Measurements from ENCODE around the gene SRP19.

Gene SRP19
- total RNA-seq: 7.6 to 11.6 (median 9.3) reads per million in 3 donors

- peaks cover 22% of the 10 kb centered on the region for H3K36me3 ChIP-seq (ENCODE audit: control insufficient read depth, insufficient read depth, low read length)
- DNase-seq: peak; percentile 82 to 88 (median 85)
- peak within 1 kb of the TSS; percentile 87 for H3K4me3 ChIP-seq (ENCODE audit: insufficient read depth, low read depth, low read length, poor library complexity, severe bottlenecking)
- H3K4me1 ChIP-seq (ENCODE audit: control insufficient read depth, insufficient read depth, low read length, poor library complexity, severe bottlenecking): peaks cover 7% of the 10 kb centered on the region
- peak within 1 kb of the TSS; percentile 86 for H3K27ac ChIP-seq (ENCODE audit: insufficient read depth, low read length, poor library complexity, severe bottlenecking)
- no peaks in the 10 kb centered on the region for H3K9me3 ChIP-seq (ENCODE audit: control insufficient read depth, low read length)
- H3K27me3 ChIP-seq (replicated peaks; ENCODE audit: control insufficient read depth, insufficient read depth, low read length, poor library complexity, severe bottlenecking): no peaks in the 10 kb centered on the region
These were observed at the start of gene SRP19 for GRCh38 chr5:112860929-112861637. Gene SRP19, plus strand, starts transcription at chr5:112861287. Its CDS starts 90 bp downstream, at chr5:112861377.

GRCh38 chr5:112812549-112812948 lies 48.5 kb upstream of the SRP19 start:
- H3K4me1 ChIP-seq (ENCODE audit: control insufficient read depth, insufficient read depth, low read length, poor library complexity, severe bottlenecking): no peaks in the 10 kb centered on the region
- peaks cover 9% of the 10 kb centered on the region for H3K36me3 ChIP-seq (ENCODE audit: control insufficient read depth, insufficient read depth, low read length)
- no peaks in the 10 kb centered on the region for H3K27me3 ChIP-seq (replicated peaks; ENCODE audit: control insufficient read depth, insufficient read depth, low read length, poor library complexity, severe bottlenecking)
- no peak for DNase-seq
- H3K9me3 ChIP-seq (ENCODE audit: control insufficient read depth, low read length): no peaks in the 10 kb centered on the region
- no peak overlapping the region for H3K27ac ChIP-seq (ENCODE audit: insufficient read depth, low read length, poor library complexity, severe bottlenecking)
- no peak overlapping the region for H3K4me3 ChIP-seq (ENCODE audit: insufficient read depth, low read depth, low read length, poor library complexity, severe bottlenecking)

DNA sequence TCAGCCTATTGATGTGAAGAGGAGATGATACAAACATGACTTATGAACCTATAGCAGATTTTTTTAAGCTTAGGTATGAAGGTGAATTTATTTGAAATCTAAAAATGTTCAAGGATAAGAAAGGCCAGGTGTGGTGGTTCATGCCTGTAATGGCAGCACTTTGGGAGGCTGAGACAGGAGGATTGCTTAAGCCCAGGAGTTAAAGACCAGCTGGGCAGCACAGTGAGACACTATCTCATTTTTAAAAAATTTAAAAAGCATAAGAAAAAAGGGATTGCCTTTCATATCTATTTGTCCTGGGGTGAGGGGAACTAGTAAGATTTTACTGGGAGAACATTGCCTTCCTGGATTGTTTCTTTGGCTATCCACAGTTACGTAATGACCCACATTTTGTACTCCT lies 40.8 kb upstream of the SRP19 start:
- Histone ChIP-seq H3K27ac (ENCODE audit: insufficient read depth, low read length, poor library complexity, severe bottlenecking) (no peak overlapping the region), H3K27me3 (replicated peaks; ENCODE audit: control insufficient read depth, insufficient read depth, low read length, poor library complexity, severe bottlenecking) (no peaks in the 10 kb centered on the region), H3K4me3 (ENCODE audit: insufficient read depth, low read depth, low read length, poor library complexity, severe bottlenecking) (no peak overlapping the region), H3K4me1 (ENCODE audit: control insufficient read depth, insufficient read depth, low read length, poor library complexity, severe bottlenecking) (no peaks in the 10 kb centered on the region), H3K9me3 (ENCODE audit: control insufficient read depth, low read length) (no peaks in the 10 kb centered on the region), H3K36me3 (ENCODE audit: control insufficient read depth, insufficient read depth, low read length) (peaks cover 22% of the 10 kb centered on the region)
- DNase-seq: no peak

GRCh38 chr5:112822456-112822855 lies 38.6 kb upstream of the SRP19 start:
- H3K27me3 ChIP-seq (replicated peaks; ENCODE audit: control insufficient read depth, insufficient read depth, low read length, poor library complexity, severe bottlenecking): no peaks in the 10 kb centered on the region
- no peaks in the 10 kb centered on the region for H3K9me3 ChIP-seq (ENCODE audit: control insufficient read depth, low read length)
- peaks cover 17% of the 10 kb centered on the region for H3K36me3 ChIP-seq (ENCODE audit: control insufficient read depth, insufficient read depth, low read length)
- no peak for DNase-seq
- H3K4me1 ChIP-seq (ENCODE audit: control insufficient read depth, insufficient read depth, low read length, poor library complexity, severe bottlenecking): no peaks in the 10 kb centered on the region
- no peak overlapping the region for H3K27ac ChIP-seq (ENCODE audit: insufficient read depth, low read length, poor library complexity, severe bottlenecking)
- H3K4me3 ChIP-seq (ENCODE audit: insufficient read depth, low read depth, low read length, poor library complexity, severe bottlenecking): no peak overlapping the region

DNA sequence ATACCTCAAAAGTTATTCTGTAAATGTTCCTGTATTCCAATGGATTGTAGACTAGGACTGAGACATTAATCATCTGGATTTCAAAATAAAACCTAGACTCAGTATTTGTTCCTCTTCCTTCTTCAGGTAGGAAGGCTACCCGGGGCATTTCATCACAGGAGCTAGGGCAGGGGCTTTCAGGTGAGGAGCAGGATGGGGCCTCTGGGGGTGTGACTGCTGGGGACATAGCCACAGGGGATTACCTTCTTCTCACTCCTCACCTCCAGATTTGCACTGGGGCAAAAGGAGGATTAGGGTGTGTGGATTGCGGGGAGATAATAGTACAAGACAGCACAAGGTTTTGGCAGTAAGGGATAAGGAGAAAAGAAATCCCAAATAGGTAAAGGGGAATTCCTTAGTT lies 37.9 kb upstream of the SRP19 start:
- Histone ChIP-seq H3K36me3 (ENCODE audit: control insufficient read depth, insufficient read depth, low read length) (peaks cover 20% of the 10 kb centered on the region), H3K4me1 (ENCODE audit: control insufficient read depth, insufficient read depth, low read length, poor library complexity, severe bottlenecking) (no peaks in the 10 kb centered on the region), H3K9me3 (ENCODE audit: control insufficient read depth, low read length) (no peaks in the 10 kb centered on the region), H3K4me3 (ENCODE audit: insufficient read depth, low read depth, low read length, poor library complexity, severe bottlenecking) (no peak overlapping the region), H3K27me3 (replicated peaks; ENCODE audit: control insufficient read depth, insufficient read depth, low read length, poor library complexity, severe bottlenecking) (no peaks in the 10 kb centered on the region), H3K27ac (ENCODE audit: insufficient read depth, low read length, poor library complexity, severe bottlenecking) (no peak overlapping the region)
- DNase-seq: no peak

- Histone ChIP-seq H3K36me3 (ENCODE audit: control insufficient read depth, insufficient read depth, low read length) (peaks cover 24% of the 10 kb centered on the region), H3K27me3 (replicated peaks; ENCODE audit: control insufficient read depth, insufficient read depth, low read length, poor library complexity, severe bottlenecking) (no peaks in the 10 kb centered on the region), H3K4me3 (ENCODE audit: insufficient read depth, low read depth, low read length, poor library complexity, severe bottlenecking) (no peak overlapping the region), H3K4me1 (ENCODE audit: control insufficient read depth, insufficient read depth, low read length, poor library complexity, severe bottlenecking) (no peaks in the 10 kb centered on the region), H3K27ac (ENCODE audit: insufficient read depth, low read length, poor library complexity, severe bottlenecking) (no peak overlapping the region), H3K9me3 (ENCODE audit: control insufficient read depth, low read length) (no peaks in the 10 kb centered on the region)
- no peak for DNase-seq
These were observed 37.4 kb upstream of the SRP19 start for GRCh38 chr5:112823656-112824055.

GRCh38 chr5:112824197-112824596 lies 36.9 kb upstream of the SRP19 start:
- no peaks in the 10 kb centered on the region for H3K4me1 ChIP-seq (ENCODE audit: control insufficient read depth, insufficient read depth, low read length, poor library complexity, severe bottlenecking)
- H3K36me3 ChIP-seq (ENCODE audit: control insufficient read depth, insufficient read depth, low read length): peaks cover 24% of the 10 kb centered on the region
- no peak for DNase-seq
- no peak overlapping the region for H3K27ac ChIP-seq (ENCODE audit: insufficient read depth, low read length, poor library complexity, severe bottlenecking)
- no peaks in the 10 kb centered on the region for H3K9me3 ChIP-seq (ENCODE audit: control insufficient read depth, low read length)
- H3K4me3 ChIP-seq (ENCODE audit: insufficient read depth, low read depth, low read length, poor library complexity, severe bottlenecking): no peak overlapping the region
- H3K27me3 ChIP-seq (replicated peaks; ENCODE audit: control insufficient read depth, insufficient read depth, low read length, poor library complexity, severe bottlenecking): no peaks in the 10 kb centered on the region

GRCh38 chr5:112830378-112830777 lies 30.7 kb upstream of the SRP19 start:
- H3K27ac ChIP-seq (ENCODE audit: insufficient read depth, low read length, poor library complexity, severe bottlenecking): no peak overlapping the region
- no peak for DNase-seq

GRCh38 chr5:112833971-112834370 lies 27.1 kb upstream of the SRP19 start:
- H3K4me3 ChIP-seq (ENCODE audit: insufficient read depth, low read depth, low read length, poor library complexity, severe bottlenecking): no peak overlapping the region
- no peak overlapping the region for H3K27ac ChIP-seq (ENCODE audit: insufficient read depth, low read length, poor library complexity, severe bottlenecking)
- peaks cover 27% of the 10 kb centered on the region for H3K36me3 ChIP-seq (ENCODE audit: control insufficient read depth, insufficient read depth, low read length)
- no peaks in the 10 kb centered on the region for H3K27me3 ChIP-seq (replicated peaks; ENCODE audit: control insufficient read depth, insufficient read depth, low read length, poor library complexity, severe bottlenecking)
- H3K9me3 ChIP-seq (ENCODE audit: control insufficient read depth, low read length): no peaks in the 10 kb centered on the region
- H3K4me1 ChIP-seq (ENCODE audit: control insufficient read depth, insufficient read depth, low read length, poor library complexity, severe bottlenecking): no peaks in the 10 kb centered on the region
- no peak for DNase-seq

More at GRCh38 chr5:112830378-112830777, 30.7 kb upstream of the SRP19 start:
- H3K4me3 ChIP-seq (ENCODE audit: insufficient read depth, low read depth, low read length, poor library complexity, severe bottlenecking): no peak overlapping the region
- H3K9me3 ChIP-seq (ENCODE audit: control insufficient read depth, low read length): no peaks in the 10 kb centered on the region
- H3K36me3 ChIP-seq (ENCODE audit: control insufficient read depth, insufficient read depth, low read length): peaks cover 25% of the 10 kb centered on the region
- H3K27me3 ChIP-seq (replicated peaks; ENCODE audit: control insufficient read depth, insufficient read depth, low read length, poor library complexity, severe bottlenecking): no peaks in the 10 kb centered on the region
- no peaks in the 10 kb centered on the region for H3K4me1 ChIP-seq (ENCODE audit: control insufficient read depth, insufficient read depth, low read length, poor library complexity, severe bottlenecking)

GRCh38 chr5:112844489-112844888 lies 16.6 kb upstream of the SRP19 start:
- Histone ChIP-seq H3K27me3 (replicated peaks; ENCODE audit: control insufficient read depth, insufficient read depth, low read length, poor library complexity, severe bottlenecking) (no peaks in the 10 kb centered on the region), H3K36me3 (ENCODE audit: control insufficient read depth, insufficient read depth, low read length) (peaks cover 2% of the 10 kb centered on the region)

More at GRCh38 chr5:112844489-112844888, 16.6 kb upstream of the SRP19 start:
- H3K27ac ChIP-seq (ENCODE audit: insufficient read depth, low read length, poor library complexity, severe bottlenecking): no peak overlapping the region
- H3K4me1 ChIP-seq (ENCODE audit: control insufficient read depth, insufficient read depth, low read length, poor library complexity, severe bottlenecking): no peaks in the 10 kb centered on the region
- H3K4me3 ChIP-seq (ENCODE audit: insufficient read depth, low read depth, low read length, poor library complexity, severe bottlenecking): no peak overlapping the region
- DNase-seq: no peak
- H3K9me3 ChIP-seq (ENCODE audit: control insufficient read depth, low read length): no peaks in the 10 kb centered on the region

Measured in effector memory CD4-positive, alpha-beta T cell (primary cell).